ENCODE data around the gene FUBP3. TPM values are rescaled to one million over a fixed set of nuclear protein-coding genes. Genes with fewer than 3 reads are reported as not detected.

The FUBP3 gene, protein sequence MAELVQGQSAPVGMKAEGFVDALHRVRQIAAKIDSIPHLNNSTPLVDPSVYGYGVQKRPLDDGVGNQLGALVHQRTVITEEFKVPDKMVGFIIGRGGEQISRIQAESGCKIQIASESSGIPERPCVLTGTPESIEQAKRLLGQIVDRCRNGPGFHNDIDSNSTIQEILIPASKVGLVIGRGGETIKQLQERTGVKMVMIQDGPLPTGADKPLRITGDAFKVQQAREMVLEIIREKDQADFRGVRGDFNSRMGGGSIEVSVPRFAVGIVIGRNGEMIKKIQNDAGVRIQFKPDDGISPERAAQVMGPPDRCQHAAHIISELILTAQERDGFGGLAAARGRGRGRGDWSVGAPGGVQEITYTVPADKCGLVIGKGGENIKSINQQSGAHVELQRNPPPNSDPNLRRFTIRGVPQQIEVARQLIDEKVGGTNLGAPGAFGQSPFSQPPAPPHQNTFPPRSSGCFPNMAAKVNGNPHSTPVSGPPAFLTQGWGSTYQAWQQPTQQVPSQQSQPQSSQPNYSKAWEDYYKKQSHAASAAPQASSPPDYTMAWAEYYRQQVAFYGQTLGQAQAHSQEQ
- 38.8 and 39.5 TPM in 2 replicates for total RNA-seq

GRCh38 chr9:130578865-130579737, at the start of gene FUBP3:
Gene FUBP3 (plus strand): TSS chr9:130579577. CDS start chr9:130579681, 104 bp downstream.

DNA sequence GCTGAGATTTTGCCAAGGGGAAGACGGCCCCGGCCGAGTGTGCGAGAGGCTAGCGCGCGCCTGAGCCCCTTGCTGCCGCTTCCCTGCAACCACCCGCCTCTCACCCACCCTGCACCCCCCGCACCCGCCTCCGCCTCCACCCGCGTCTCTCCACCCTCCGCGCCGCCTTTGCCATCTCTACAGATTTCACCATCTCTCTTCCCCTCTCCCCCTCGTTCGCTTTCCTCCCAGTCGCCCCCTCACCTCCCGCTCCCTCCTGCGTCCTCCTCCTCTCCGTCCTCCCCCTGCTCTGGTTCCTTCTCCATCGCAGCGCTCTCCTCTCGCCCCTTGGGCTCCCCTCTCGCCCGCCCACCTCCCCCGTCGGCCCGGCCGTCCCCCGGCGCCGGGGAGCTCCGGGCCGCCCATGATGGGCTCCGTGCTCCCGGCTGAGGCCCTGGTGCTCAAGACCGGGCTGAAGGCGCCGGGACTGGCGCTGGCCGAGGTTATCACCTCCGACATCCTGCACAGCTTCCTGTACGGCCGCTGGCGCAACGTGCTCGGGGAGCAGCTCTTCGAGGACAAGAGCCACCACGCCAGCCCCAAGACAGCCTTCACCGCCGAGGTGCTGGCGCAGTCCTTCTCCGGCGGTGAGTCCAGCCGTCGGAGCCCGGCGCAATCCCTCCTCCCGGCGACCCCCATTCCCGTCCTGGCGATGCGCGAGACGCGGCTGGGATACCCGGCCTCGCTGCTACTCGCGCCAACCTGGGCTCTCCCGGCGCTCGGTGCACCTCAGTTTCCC, 85.1 kb downstream of the FUBP3 start, which contains the start of gene PRDM12:
Gene PRDM12, plus strand, starts transcription at position 344 of the 778 bp plus-strand sequence. Its CDS starts 60 bp downstream, at position 404.

Small RNA genes lying within 50 kb of the gene (small RNA-seq; reads per million reads assigned to genes)
- not detected for gene MIR6856

Other genes with a start within 250 kb of the FUBP3 start
- gene ASS1, start 134.6 kb upstream of the FUBP3 start, total RNA-seq = 183 and 215 TPM in 2 replicates
- not detected in 2 replicates for gene PRDM12, start 85.0 kb downstream of the FUBP3 start, total RNA-seq
- 20.4 and 25.6 TPM in 2 replicates for gene EXOSC2, start 114.2 kb downstream of the FUBP3 start, total RNA-seq